DLD1 (cell line): ENCODE data around the gene RNF175.
"Not testable (repeated sequence)": the region's sequence is repeated elsewhere in the genome, so short reads cannot be mapped to it uniquely, and the experiment has no call there.

Experiments
- in situ Hi-C: cut with HindIII; loops from 2 replicates; pipeline ENCODE4 v1.10.0; 2017; ENCODE audit warnings: low sequenced_read_pairs

The RNF175 gene

GRCh38 chr4:153684971-153685371 is 74.9 kb downstream of the RNF175 start:
- in situ Hi-C loops, result no loop called here

GRCh38 chr4:153684182-153684970 is 75.4 kb downstream of the RNF175 start, which contains the start of gene TLR2:
Gene TLR2 (plus strand): TSS chr4:153684280. CDS start chr4:153702908, 18,628 bp downstream.
- in situ Hi-C loops, result no loop called here

GRCh38 chr4:153683763-153684181 is 76.1 kb downstream of the RNF175 start:
- in situ Hi-C loops, result no loop called here

- in situ Hi-C loops, result no loop called here
These were observed 80.3 kb downstream of the RNF175 start for GRCh38 chr4:153679486-153679885.

GRCh38 chr4:153676984-153677383 is 82.8 kb downstream of the RNF175 start:
- in situ Hi-C loops, result no loop called here

GRCh38 chr4:153676486-153676885 is 83.3 kb downstream of the RNF175 start:
- in situ Hi-C loops, result no loop called here

- in situ Hi-C loops, result no loop called here
These were observed 90.0 kb downstream of the RNF175 start for GRCh38 chr4:153669838-153670237.

GRCh38 chr4:153668647-153669046 is 91.2 kb downstream of the RNF175 start:
- in situ Hi-C loops, result no loop called here

- in situ Hi-C loops, result not testable (repeated sequence)
These were observed 93.3 kb downstream of the RNF175 start for GRCh38 chr4:153666505-153666904.

- in situ Hi-C loops, result no loop called here
These were observed 96.2 kb downstream of the RNF175 start for GRCh38 chr4:153663667-153664066.

GRCh38 chr4:153661908-153662307 is 97.9 kb downstream of the RNF175 start:
- in situ Hi-C loops, result no loop called here

- in situ Hi-C loops, result no loop called here
These were observed 98.5 kb downstream of the RNF175 start for GRCh38 chr4:153661215-153661822.
